RWPE2 (cell line): ENCODE data around the gene PRSS33.
A peak's percentile ranks its signal among the peaks of the same experiment; 100 is the strongest.

Experiments used
- ATAC-seq: fragments of 200-7000 bp; cut with Tn5 transposase; 3 replicates; pipeline ENCODE4 v1.9.1; 2021; ENCODE audit warnings: low read depth
- DNase-seq: peaks from one replicate; pipeline ENCODE4 v3.0.0-alpha.2; 2020; ENCODE audit warnings: low spot score
- H3K27ac ChIP-seq: fragments of 450-650 bp; 2 replicates; pipeline ENCODE4 v1.5.1; 2017; ENCODE audit warnings: mild to moderate bottlenecking; ENCODE audit not compliant: poor library complexity, severe bottlenecking
- H3K27me3 ChIP-seq: fragments of 250-450 bp; sonication (Bioruptor Pico); 2 replicates; pipeline ENCODE4 v1.5.1; 2021; ENCODE audit warnings: mild to moderate bottlenecking, moderate library complexity; ENCODE audit not compliant: insufficient read depth, poor library complexity, severe bottlenecking
- H3K36me3 ChIP-seq: fragments of 250-450 bp; sonication (Bioruptor Pico); 2 replicates; pipeline ENCODE4 v1.5.1; 2020; ENCODE audit warnings: low read depth, mild to moderate bottlenecking, moderate library complexity
- H3K4me1 ChIP-seq: fragments of 250-450 bp; sonication (Bioruptor Pico); 2 replicates; pipeline ENCODE4 v1.5.1; 2021; ENCODE audit warnings: mild to moderate bottlenecking, moderate library complexity; ENCODE audit not compliant: insufficient read depth, poor library complexity, severe bottlenecking
- H3K4me3 ChIP-seq: fragments of 250-450 bp; sonication (Bioruptor Pico); 2 replicates; pipeline ENCODE4 v1.5.1; 2021; ENCODE audit warnings: mild to moderate bottlenecking, moderate library complexity; ENCODE audit not compliant: severe bottlenecking
- H3K9me3 ChIP-seq: fragments of 250-450 bp; sonication (Bioruptor Pico); 2 replicates; pipeline ENCODE4 v1.5.1; 2021; ENCODE audit warnings: mild to moderate bottlenecking, moderate library complexity; ENCODE audit not compliant: severe bottlenecking
- TF ChIP-seq, protein P1 (sequence below): fragments of 450-650 bp; IDR thresholded peaks from one replicate; pipeline ENCODE4 v1.5.1; 2017; ENCODE audit warnings: mild to moderate bottlenecking, moderate library complexity; ENCODE audit not compliant: poor library complexity, severe bottlenecking

The PRSS33 gene

DNA sequence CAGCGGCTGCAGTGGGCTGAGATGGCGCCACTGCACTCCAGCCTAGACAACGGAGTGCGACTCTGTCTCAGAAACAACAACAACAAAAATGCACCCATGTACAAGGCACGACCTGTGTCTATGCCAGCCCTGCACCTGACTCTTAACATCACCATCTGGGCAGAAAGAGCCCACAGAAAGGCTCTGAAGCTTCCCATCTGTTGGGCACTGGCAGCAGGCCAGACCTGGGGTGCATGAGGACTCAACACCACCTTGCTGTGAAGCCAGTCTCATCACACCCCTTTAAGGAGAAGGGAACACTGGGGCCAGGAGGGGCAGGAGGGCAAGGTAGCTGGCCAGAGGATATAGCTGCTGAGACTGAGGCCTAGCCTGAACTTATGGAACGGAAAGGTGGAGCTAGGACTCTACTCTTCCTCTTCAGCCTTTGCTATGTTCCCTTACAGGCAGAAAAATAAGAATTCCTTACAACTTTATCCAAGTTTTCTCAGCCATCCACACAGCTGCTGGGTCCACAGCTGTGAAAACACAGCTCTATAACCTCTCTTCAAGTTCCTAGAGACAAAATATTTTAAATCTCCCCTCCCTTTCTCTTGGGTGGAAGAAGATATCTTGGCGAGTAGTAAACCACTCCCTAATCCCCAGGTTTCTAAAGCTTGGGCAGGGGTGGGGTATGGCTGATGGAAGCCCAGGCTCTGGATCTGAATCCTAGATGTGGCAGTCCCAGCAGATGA, 13.0 kb downstream of the PRSS33 start:
- Histone ChIP-seq H3K27ac (peak overlapping the region; percentile 88), H3K4me3 (no peak overlapping the region), H3K9me3 (no peaks in the 10 kb centered on the region), H3K27me3 (no peaks in the 10 kb centered on the region), H3K36me3 (peaks cover 67% of the 10 kb centered on the region), H3K4me1 (peaks cover 24% of the 10 kb centered on the region)
- TF ChIP-seq, protein P1, sequence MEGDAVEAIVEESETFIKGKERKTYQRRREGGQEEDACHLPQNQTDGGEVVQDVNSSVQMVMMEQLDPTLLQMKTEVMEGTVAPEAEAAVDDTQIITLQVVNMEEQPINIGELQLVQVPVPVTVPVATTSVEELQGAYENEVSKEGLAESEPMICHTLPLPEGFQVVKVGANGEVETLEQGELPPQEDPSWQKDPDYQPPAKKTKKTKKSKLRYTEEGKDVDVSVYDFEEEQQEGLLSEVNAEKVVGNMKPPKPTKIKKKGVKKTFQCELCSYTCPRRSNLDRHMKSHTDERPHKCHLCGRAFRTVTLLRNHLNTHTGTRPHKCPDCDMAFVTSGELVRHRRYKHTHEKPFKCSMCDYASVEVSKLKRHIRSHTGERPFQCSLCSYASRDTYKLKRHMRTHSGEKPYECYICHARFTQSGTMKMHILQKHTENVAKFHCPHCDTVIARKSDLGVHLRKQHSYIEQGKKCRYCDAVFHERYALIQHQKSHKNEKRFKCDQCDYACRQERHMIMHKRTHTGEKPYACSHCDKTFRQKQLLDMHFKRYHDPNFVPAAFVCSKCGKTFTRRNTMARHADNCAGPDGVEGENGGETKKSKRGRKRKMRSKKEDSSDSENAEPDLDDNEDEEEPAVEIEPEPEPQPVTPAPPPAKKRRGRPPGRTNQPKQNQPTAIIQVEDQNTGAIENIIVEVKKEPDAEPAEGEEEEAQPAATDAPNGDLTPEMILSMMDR = no peak
- ATAC-seq (no peak), DNase-seq (no peak)

DNA sequence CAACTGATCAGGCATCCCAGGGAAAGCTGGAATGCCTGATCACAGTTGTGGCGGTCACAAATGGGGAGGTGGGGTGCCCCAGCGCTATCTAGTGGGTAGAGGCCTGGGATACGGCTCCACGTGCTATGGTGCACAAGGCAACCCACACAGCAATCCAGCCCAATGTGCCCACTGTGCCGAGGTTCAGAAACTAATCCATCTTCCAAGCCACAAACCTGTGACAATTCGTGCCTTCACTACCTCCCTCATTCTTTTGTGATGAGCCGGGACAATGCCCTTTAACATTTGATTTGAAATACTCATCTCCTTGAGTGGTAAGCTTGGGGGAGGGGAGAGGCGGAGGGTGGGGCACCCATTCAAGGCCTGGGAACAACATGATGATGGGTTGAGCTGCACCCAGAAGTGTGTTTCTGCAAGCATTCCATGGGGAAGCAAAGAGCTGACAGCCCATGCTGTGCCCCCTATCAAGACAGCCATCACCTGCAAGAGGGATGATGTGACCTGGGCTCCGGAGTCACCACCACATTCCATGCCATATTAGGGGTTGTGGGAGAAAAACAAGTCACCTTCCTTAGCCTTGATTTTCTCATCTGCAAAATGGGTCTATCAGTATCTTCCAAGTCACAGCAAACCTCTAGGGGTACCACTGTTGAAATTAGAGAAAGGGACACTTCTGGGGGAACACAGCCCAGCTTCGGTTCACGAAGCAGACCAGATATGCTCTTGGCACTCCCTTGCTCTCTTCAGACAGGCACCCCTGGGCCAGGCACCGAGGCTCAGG, 14.0 kb downstream of the PRSS33 start:
- H3K27ac ChIP-seq = peak overlapping the region; percentile 88
- TF ChIP-seq, protein P1 = no peak

DNA sequence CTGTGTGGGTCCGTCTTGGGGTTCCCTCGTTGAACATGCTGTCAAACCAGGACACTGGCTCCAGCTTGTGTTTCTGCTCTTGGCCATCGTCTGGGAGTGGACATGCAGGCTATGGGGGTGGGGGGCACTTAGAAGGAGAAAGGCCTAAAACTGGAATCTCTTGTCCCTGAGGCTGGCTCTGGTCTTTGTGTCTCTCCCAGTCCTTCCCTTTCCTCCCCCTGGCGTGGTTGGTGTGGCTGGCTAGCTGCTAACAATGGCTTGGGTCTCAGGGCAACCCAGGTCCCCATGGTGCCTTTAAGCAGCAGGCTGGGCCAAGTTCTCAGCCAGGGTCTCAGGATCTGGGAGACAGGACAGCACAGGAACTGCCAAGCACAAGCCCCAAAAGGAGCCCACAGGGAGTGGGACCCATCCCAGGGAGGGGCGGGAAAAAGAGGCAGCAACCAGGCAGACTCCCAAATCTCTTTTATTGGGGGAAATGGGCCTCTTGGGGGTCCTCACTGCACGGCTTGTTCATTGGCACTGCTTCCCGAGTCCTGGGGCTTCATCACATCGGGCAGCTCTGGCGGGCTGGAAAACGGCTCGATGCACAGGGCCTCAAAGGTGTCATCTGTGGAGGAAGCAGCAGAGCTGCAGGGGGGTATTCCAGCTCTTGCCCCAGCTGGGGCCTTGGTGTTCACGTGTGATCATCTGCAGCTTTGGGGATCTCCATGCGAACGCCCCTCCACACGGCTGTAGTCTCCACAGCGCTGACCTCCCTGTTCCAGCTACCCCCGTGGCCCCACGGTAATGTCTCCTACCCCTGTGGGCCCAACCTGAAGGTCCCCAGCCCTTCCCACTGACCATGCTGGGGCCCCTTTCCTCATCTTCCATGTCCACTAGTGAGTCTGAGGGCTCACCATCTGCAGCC, 15.6 kb downstream of the PRSS33 start:
- no peaks in the 10 kb centered on the region for H3K9me3 ChIP-seq
- ATAC-seq = no peak
- peaks cover 42% of the 10 kb centered on the region for H3K4me1 ChIP-seq
- TF ChIP-seq, protein P1 = no peak
- no peak for DNase-seq
- H3K27me3 ChIP-seq = no peaks in the 10 kb centered on the region
- H3K27ac ChIP-seq = peak overlapping the region; percentile 88
- H3K36me3 ChIP-seq = peaks cover 92% of the 10 kb centered on the region
- H3K4me3 ChIP-seq = no peak overlapping the region

More for the DNA sequence above, 14.0 kb downstream of the PRSS33 start:
- H3K4me1 ChIP-seq = peaks cover 33% of the 10 kb centered on the region
- no peaks in the 10 kb centered on the region for H3K9me3 ChIP-seq
- H3K4me3 ChIP-seq = no peak overlapping the region
- ATAC-seq (no peak), DNase-seq (no peak)
- H3K27me3 ChIP-seq = no peaks in the 10 kb centered on the region
- H3K36me3 ChIP-seq = peaks cover 76% of the 10 kb centered on the region

DNA sequence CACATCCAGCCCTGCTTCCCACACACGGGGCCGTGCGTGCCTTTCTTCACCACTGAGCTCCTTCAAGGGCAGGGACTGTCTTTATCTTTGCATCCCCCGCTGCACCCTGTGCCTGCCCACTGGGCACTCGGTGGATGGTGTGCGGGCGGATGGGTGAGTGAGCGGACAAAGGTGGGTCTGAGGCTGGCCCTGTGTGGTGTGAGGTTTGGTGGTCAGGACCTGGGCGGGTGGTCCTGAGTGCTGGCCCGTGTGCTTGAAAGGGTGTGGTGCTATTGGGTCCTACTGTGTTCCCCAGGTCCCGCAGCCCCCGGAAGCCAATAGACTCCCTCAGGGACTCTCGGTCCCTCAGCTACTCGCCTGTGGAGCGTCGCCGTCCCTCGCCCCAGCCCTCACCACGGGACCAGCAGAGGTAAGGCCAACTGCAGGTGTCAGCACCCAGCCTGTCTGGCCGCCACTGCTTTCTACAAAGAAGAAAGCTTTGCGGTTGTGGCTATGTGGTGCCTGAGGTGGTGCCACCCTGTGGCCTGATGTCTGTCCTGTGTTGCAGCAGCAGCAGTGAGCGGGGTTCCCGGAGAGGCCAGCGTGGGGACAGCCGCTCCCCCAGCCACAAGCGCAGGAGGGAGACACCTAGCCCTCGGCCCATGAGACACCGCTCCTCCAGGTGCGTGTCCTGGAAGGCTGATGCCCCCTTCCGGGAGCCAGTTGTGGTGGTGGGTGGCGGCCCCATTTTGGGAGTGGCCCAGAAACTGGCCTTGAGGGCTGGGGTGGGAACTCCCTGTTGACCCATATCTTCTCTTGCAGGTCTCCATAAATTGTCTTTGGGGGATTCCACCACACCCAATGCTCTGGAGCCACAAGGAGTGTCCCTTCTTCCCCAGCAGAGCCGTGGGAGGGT, 17.1 kb downstream of the PRSS33 start:
- H3K4me3 ChIP-seq = no peak overlapping the region
- no peaks in the 10 kb centered on the region for H3K9me3 ChIP-seq
- no peak for ATAC-seq
- no peak for DNase-seq
- peaks cover 96% of the 10 kb centered on the region for H3K36me3 ChIP-seq
- H3K4me1 ChIP-seq = peaks cover 38% of the 10 kb centered on the region
- H3K27ac ChIP-seq = peak overlapping the region; percentile 88
- TF ChIP-seq, protein P1 = peak; percentile 25
- H3K27me3 ChIP-seq = no peaks in the 10 kb centered on the region
